HG03060 (cell line): Measurements from ENCODE around the gene REEP6.
"Not testable (repeated sequence)": the region's sequence is repeated elsewhere in the genome, so short reads cannot be mapped to it uniquely, and the experiment has no call there.

Experiments used
- ATAC-seq: cut with Tn5 transposase; IDR thresholded peaks from one replicate; pipeline ENCODE4 v1.9.1; 2021; ENCODE audit warnings: low read depth, moderate number of reproducible peaks; ENCODE audit not compliant: unreplicated experiment

REEP6 gene

GRCh38 chr19:1488282-1488601 is 2.7 kb upstream of the REEP6 start:
- no peak for ATAC-seq

- no peak for ATAC-seq
Measured at GRCh38 chr19:1489463-1490310, 1.3 kb upstream of the REEP6 start.

DNA sequence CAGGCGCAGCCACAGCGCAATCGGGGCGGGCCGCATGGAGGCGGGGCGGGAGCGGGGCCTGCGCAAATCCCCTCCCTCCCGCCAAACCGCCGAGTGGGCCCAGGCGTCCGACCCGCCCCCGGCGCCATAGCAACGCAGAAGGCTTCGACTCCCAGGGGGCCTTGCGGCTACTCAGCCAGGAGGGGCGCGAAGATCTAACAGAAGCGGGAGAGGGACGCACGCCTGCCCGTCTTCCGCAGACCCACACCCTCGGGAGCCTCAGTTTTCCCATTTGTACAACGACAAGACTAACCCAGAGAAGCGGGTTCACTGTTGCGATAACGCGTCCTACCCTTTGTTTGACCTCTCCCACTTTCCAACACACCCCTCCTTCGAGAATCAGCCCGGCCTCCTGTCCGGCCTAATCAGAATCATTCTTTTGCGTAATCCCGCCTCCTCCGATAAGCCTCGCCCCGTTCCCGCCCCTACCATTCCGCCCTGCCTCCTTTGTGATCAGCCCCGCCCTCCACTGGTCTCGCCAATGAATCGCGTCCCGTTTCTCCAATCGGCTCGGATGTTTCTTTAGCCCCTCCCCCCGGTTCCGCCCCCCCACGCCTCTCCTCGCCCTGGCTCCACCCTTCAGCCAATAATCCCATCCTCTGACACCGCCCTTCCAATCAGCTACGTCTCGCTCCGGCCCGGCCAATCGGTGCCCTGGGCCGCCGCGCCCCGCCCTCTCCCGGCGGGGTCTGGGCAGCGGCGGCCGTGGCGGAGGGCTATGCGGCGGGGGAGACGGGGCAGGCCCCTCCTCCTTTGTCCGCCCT is 469 bp upstream of the REEP6 start, which contains the start of gene PCSK4:
Gene PCSK4, minus strand, starts transcription at position 40 of the 803 bp plus-strand sequence. Its CDS starts 4 bp downstream, at position 36.
- ATAC-seq, result peak; percentile 73

DNA sequence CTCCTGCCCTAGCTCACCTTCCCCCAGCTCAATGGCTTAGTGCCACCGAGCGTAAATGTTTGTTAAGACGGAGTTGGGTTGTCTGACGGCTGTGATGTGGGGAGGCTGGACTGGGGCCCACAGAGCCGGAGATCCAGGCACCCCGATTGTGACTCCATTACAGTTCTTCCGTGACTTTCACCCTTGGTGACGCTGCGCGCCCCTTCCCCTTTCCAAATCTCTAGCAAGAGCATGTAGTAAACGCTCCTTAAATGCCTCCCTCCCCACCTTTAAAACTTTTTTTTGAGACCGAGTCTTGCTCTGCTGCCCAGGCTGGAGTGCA is 829 bp downstream of the REEP6 start:
- ATAC-seq, result no peak

GRCh38 chr19:1492474-1493006 is 1.6 kb downstream of the REEP6 start:
- ATAC-seq, result no peak

DNA sequence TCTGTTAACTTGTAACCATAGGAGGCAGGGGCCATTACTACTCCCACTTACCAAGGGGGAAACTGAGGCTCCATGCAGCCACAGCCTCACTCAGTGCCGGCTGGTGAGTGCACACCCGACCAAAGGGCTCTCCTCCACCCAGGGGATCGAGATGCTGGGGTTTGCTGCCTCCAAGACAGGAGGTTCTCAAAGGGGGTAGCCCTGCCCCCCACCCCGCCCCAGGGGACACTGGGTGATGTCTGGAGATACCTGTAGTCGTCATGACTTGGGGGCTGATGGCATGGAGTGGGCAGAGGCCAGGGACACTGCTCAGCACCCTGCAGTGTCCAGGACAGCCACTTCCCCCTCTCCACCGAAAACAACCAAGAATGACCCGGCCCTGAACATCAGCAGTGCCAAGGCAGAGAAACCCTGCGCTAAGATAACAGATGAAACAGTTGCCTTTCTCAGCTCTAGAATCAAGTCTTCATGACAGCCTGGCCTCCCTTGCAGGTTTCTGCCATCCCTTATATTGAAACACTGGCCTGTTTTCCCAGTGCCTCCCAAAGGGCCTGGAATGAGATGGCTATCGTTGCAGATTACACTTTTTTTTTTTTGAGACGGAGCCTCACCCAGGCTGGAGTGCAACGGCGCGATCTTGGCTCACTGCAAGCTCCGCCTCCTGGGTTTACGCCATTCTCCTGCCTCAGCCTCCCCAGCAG is 3.3 kb downstream of the REEP6 start:
- ATAC-seq, result no peak

- ATAC-seq, result no peak
Measured at GRCh38 chr19:1495051-1495798, 4.2 kb downstream of the REEP6 start.

GRCh38 chr19:1495799-1496713 is 5.1 kb downstream of the REEP6 start:
- ATAC-seq, result no peak

DNA sequence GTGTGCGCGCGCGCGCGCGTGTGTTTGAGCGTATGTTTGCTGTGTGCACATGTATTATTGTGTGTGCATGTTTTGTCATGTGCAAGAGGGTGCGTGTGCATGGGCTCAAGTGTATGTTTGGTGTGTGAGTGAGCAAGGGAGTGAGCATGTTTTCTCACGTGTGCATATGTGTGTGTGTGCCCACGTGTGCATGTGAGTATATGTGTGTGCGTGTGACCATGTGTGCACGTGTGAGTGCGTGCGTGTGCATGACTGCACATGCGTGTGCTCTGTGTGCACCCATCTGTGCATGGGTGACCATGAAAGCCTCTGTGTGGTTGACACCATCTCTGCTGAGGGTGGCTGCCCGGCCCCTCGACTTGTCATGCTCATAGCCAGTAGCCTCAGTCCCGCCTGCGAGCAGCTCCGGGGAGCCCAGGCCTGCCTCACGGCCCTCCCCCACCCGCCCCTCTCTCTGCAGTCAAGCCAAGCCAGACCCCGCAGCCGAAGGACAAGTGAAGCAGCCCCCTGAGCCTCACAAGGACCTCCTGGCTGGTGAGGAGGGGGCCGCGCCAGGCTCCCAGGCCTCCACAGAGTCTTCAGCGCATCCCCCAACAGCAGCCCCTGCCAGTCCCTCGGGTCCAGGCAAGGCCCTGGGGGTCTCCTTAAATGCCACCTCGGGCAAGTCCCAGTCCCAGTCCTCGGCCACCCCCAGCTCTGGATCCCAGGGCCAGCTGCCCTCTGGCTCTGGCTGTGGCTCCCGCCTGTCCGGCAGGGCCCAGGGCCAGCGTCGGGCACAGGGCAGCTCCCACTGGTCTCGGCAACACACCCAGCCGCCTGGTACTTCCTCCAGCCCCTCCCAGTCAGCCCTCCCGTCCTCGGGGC is 6.0 kb downstream of the REEP6 start:
- ATAC-seq, result no peak

DNA sequence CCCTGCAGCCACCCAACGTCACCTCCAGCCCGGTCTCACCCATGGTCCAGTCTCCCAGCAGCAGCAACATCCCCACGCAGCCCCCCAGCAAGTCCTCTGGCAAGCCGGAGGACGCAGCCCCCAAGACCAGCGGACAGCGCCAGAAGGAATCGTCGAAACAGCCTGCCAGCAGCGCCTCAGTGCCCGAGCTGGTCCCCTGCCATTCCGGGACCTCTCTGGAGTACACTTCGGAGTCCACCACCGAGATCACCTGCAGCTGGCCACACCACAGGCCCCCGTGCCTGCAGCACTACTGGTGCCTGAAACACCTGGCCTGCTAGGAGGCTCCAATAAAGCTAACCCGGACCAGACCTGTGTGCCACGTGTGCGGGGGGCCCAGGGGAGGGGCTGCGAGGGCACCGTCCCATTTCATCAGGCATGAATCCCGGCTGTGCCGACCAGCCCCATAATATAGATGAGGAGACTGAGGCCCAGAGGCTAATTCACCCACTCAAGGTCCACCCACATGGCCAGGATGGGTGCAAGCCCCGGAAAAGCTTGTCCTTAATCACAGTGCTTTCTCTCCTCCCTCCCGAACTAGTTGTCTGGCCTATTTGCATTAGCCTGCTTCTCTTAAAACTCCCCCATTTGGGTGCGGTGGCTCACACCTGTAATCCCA is 6.7 kb downstream of the REEP6 start:
- no peak for ATAC-seq

GRCh38 chr19:1499231-1499630 is 8.2 kb downstream of the REEP6 start:
- ATAC-seq, result not testable (repeated sequence)

DNA sequence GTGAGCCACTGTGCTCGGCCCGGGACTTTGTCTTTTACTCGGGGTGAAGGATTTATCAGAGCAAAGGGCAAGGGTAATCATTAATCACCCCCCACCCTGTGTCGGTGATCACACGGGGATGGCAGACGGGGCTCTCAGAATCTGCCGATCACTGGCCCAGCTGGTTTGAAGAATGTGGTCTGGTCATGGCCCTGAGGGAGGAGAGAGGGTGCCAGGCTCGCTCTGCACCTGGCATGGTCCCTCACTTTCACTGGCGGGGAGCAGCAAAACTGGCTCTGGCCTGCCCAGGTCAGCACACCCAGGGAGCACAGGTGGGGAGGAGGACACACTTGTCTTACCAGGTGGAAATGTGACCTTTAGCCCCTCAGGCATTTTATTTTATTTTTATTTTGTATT is 10.2 kb downstream of the REEP6 start:
- no peak for ATAC-seq

GRCh38 chr19:1502433-1503088 is 11.6 kb downstream of the REEP6 start:
- ATAC-seq, result no peak

DNA sequence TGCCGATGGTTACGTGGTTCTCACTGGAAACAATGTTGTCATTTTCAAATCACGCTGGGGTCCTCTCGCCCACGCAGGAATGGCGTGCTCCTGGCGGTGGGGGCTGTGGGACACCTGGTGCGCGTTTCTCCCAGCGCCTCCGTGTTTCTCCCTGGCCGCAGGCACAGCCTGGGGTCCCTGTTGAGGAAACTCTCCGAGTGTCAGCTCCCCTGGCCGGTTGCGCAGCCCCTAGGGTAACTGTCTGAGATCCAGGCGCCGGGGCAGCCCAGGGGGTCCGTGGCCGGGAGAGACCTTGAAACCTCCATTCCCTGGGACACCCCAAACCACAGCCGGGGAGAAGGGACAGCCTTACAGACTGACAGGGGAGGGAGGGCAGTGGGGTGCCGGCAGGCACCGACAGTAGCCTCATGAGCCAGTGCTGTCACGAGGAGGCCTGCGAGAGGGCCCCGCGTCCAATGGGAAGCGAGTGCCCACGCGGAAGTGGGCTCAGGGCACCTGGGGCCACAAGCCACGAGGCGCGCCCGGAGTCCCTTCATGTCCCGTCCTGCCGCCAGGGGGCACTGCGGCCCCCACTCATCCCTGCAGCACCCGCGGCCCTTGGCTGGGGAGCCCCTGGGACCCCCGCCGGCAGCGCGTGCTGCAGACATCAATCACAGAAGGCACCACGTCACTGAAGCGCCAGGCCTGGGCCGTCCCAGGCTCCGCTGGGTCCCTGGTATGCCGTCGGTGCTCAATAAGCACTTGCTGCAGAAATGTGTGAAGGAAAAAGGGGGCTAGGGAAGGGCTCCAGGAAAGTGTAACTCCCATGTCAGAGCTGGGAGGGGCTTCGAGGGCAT is 12.3 kb downstream of the REEP6 start:
- ATAC-seq, result no peak

DNA sequence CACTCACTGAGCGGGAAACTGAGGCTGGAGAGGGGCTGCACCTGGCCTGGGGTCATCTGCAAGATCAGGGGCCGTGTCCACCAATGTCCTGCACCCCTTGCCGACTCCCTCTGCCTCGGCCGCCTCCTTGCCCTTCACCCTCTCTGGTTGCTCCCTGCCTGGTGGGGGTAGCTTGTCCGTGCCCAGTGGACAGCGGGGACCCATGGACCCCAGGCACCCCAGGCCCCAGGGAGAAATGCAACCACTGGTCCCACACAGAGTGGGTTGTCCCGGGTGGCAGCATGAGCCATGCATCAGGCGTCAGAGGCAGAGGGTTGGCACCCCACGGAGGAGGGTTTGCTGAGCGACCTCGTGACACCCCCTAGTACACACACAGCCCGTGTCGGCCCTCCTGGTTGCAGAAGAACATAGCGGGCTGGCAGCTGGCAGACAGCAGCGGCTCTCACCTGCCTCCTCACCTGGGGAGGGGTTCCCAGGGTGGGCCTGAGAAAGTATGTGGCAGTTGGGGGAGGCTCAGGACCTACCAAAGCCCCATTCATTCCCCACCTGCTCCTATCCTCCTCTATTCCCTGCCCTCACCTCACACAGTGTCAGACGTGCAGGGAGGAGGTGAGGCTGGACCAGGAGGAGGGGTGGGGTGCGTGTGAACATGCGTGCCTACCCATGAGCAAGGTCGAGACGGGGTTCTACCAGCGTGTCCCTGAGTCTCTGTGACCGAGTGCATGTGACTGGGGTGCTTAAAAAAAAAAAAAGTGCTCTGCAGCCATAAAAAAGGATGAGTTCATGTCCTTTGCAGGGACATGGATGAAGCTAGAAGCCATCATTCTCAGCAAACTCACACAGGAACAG is 13.2 kb downstream of the REEP6 start:
- no peak for ATAC-seq

- ATAC-seq, result no peak
Measured at GRCh38 chr19:1505012-1505411, 14.0 kb downstream of the REEP6 start.
